Urinary bladder (tissue), 4 donors: ENCODE results near the gene ECEL1. TPM values are rescaled to one million over a fixed set of nuclear protein-coding genes. Genes with fewer than 3 reads are reported as not detected.

ENCODE experiments used
- DNase-seq: peaks from one replicate; pipeline ENCODE4 v3.0.0-alpha.2; 2015; ENCODE audit errors: extremely low spot score
- H3K27ac ChIP-seq: one replicate; pipeline ENCODE4 v1.5.1; 2013; ENCODE audit warnings: low read depth, mild to moderate bottlenecking, moderate library complexity
- H3K36me3 ChIP-seq: one replicate; pipeline ENCODE4 v1.6.1; 2013; ENCODE audit warnings: mild to moderate bottlenecking, moderate library complexity; ENCODE audit not compliant: insufficient read depth
- H3K4me1 ChIP-seq: one replicate; pipeline ENCODE4 v1.6.1; 2013; ENCODE audit warnings: mild to moderate bottlenecking, moderate library complexity; ENCODE audit not compliant: insufficient read depth
- H3K4me3 ChIP-seq: one replicate; pipeline ENCODE4 v1.5.1; 2013; ENCODE audit warnings: low read depth, low read length
- WGBS: extraction: QIAGEN DNeasy Blood & Tissue Kit; methylation state at CpG from one replicate; pipeline ENCODE4 v1.1.7; 2013; 5-methylcytosine and 5-hydroxymethylcytosine counted together
- polyA plus RNA-seq: library from polyadenylated mRNA; stranded (reverse); fragments of 200-250 nt; gene quantifications from one replicate; pipeline ENCODE4 v1.2.3, GENCODE V29; 2013
- total RNA-seq: library from RNA; depleted of rRNA; stranded (reverse); fragments of >200 nt; gene quantifications from one replicate; pipeline ENCODE4 v1.2.3, GENCODE V29; 2014
- donor health status: healthy with polysubstance abuse.
- donor health status: healthy.

The ECEL1 gene
- total and polyA plus RNA-seq, 2 donors, result 0.21 to 0.95 TPM

- Histone ChIP-seq H3K36me3 (no peaks in the 10 kb centered on the region), H3K27ac (no peak overlapping the region), H3K4me1 (no peaks in the 10 kb centered on the region), H3K4me3 (no peak overlapping the region)
- no peak for DNase-seq
- WGBS, result 81% methylated on average over 5 of the region's 5 CpGs
Observed at GRCh38 chr2:232488721-232489300, 1.2 kb upstream of the ECEL1 start.

- no peaks in the 10 kb centered on the region for H3K4me1 ChIP-seq
- 39% methylated on average over 16 of the region's 16 CpGs for WGBS
- H3K27ac ChIP-seq, result no peak overlapping the region
- DNase-seq, result no peak
- H3K4me3 ChIP-seq, result no peak overlapping the region
- H3K36me3 ChIP-seq, result no peaks in the 10 kb centered on the region
Observed at GRCh38 chr2:232488097-232488711, 570 bp upstream of the ECEL1 start.

DNA sequence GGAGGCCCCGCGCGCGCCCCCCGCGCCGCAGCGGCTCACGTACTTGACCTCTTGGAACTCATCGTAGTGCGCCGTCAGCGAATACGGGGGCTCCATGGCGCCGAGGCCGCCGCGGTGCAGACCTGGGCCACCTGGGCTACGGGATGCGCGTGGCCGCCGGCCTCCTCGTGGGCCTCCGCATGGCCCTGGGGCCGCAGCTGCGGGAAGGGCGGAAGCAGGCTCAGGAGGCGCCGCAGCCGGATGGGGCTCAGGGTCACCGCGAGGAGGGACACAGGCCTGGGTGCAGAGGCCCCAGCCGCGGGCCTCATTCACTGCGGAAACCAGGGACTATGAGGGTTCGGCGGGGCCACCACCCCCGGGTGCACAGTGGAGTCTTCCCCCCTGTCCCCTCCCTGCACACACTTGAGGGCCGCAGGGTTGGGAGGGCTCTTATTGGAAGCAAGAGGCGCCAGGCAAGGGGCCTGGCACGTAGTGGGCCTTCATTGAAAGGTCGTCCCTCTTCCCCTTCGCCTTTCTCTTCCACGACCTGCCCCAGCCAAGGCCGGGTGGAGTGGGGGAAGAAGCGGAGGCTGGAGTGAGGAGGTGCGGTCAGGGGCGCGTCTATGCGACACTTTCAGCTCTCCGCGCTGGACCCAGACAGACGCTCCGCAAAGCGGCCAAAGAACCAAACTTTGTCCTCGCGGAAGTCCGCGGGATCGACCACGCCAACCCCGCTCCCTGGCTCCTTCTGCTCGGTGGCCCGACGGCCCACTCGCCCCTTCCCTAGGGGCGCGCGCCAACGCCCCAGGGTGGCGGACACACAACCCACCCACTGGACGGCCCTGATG lies 863 bp downstream of the ECEL1 start:
- no peaks in the 10 kb centered on the region for H3K4me1 ChIP-seq
- DNase-seq, result no peak
- 3% methylated on average over 74 of the region's 74 CpGs for WGBS

DNA sequence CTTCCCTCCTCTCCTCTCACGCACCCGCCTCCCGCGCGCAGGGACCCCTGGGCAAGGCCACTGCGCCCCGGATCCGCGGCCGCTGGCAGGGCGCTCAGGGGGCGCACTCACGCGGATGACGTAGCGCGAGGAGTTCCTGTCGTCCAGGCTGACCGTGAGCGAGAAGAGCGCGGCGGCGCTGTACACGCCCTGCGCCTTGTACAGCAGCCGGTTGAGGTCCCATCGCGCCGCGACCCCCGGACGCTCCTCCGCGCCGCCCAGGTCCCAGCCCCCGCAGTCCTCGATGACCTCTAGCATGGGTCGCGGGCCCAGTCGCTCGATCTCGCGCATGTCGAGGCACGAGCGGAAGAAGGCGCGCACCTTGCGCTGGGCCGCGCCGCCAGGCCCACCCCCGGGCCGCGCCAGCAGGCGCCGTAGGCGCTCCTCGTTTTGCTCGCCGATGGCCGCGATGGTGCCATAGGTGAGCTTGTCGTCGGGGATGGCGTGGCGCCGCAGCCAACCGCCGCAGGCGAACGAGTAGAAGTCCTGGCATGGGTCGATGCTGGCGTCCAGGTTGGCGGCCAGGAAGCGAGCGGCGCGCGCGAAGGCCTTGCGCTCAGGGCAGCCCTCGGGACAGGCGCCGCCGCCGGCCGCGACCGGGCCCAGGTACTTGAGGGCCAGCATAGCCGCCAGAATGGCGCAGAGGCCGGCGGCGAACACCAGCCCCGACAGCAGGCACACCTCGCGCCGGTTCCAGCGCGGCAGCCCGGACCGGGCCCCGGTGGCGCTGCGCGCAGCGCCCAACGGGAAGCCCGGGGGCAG lies 1.7 kb downstream of the ECEL1 start:
- Histone ChIP-seq H3K36me3 (no peaks in the 10 kb centered on the region), H3K4me3 (no peak overlapping the region), H3K27ac (no peak overlapping the region), H3K4me1 (no peaks in the 10 kb centered on the region)
- DNase-seq, result no peak
- WGBS, result 2% methylated on average over 111 of the region's 111 CpGs

More for the DNA sequence above, 863 bp downstream of the ECEL1 start:
- Histone ChIP-seq H3K36me3 (no peaks in the 10 kb centered on the region), H3K4me3 (no peak overlapping the region), H3K27ac (no peak overlapping the region)

DNA sequence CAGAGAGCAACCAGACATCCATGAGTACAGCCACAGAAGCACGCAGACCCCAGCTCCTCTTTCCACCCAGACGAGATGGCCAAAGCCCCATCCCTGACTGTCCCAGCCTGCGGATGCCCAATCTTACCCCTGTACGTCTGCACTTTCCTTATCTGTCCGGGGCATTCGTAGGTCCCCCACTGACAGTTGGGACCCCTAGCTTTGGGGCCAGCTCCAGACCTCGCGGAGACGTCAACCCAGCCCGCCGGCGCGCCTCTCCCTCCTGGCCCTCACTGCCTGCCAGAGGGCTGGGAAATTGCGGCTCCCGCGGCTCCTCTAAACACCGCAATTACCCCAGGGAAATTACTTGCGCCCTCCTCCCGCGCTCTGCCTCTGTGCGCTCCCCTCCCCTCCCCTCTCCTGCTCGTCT lies 2.3 kb downstream of the ECEL1 start:
- WGBS, result 6% methylated on average over 22 of the region's 22 CpGs
- no peaks in the 10 kb centered on the region for H3K36me3 ChIP-seq
- H3K4me1 ChIP-seq, result no peaks in the 10 kb centered on the region
- no peak overlapping the region for H3K4me3 ChIP-seq
- no peak overlapping the region for H3K27ac ChIP-seq
- no peak for DNase-seq

DNA sequence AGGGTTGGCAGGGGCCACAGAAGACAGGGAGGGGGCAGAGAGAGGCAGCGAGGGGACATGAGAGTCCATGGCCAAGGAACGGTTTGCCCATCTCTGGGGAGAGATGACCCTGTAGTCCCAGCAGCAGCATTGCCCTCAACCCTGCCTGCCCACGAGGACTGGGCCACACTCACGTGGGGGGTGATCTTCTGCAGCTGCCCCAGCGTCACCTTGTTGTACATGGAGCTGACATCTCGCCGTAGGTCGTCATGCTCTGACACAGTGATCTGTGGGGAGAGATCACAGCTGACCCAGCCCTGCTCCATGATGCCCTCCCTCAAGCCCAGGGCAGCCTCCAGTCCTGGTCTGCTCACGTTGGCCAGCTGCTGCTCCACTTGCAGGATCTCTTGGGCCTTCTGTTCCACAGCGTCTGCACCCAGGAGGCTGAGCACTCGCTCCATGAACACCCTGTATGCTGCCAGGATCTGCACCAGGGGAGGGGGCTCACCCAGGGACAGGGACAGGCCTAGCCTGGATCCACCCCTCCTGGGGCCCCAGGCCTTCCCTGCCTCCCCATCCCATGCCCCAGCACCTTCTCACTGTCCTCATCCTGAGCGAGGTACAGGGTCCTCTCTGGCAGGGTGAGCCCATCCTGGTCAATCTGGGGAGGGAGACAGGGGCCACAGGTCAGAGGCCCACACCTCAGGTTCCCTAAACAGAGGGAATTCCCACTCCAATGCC lies 2.8 kb downstream of the ECEL1 start:
- H3K27ac ChIP-seq, result no peak overlapping the region
- no peaks in the 10 kb centered on the region for H3K36me3 ChIP-seq
- whole genome bisulfite sequencing, result 75% methylated on average over 12 of the region's 12 CpGs
- H3K4me3 ChIP-seq, result no peak overlapping the region
- no peaks in the 10 kb centered on the region for H3K4me1 ChIP-seq
- no peak for DNase-seq

- Histone ChIP-seq H3K36me3 (no peaks in the 10 kb centered on the region), H3K4me3 (no peak overlapping the region), H3K27ac (no peak overlapping the region), H3K4me1 (no peaks in the 10 kb centered on the region)
- WGBS, result 90% methylated on average over 19 of the region's 19 CpGs
- DNase-seq, result no peak
Observed at GRCh38 chr2:232483923-232484627, 3.6 kb downstream of the ECEL1 start.

- H3K4me1 ChIP-seq, result no peaks in the 10 kb centered on the region
- 87% methylated on average over 10 of the region's 10 CpGs for WGBS
- H3K4me3 ChIP-seq, result no peak overlapping the region
- DNase-seq, result no peak
- no peak overlapping the region for H3K27ac ChIP-seq
- H3K36me3 ChIP-seq, result no peaks in the 10 kb centered on the region
Observed at GRCh38 chr2:232483311-232483922, 4.2 kb downstream of the ECEL1 start.

DNA sequence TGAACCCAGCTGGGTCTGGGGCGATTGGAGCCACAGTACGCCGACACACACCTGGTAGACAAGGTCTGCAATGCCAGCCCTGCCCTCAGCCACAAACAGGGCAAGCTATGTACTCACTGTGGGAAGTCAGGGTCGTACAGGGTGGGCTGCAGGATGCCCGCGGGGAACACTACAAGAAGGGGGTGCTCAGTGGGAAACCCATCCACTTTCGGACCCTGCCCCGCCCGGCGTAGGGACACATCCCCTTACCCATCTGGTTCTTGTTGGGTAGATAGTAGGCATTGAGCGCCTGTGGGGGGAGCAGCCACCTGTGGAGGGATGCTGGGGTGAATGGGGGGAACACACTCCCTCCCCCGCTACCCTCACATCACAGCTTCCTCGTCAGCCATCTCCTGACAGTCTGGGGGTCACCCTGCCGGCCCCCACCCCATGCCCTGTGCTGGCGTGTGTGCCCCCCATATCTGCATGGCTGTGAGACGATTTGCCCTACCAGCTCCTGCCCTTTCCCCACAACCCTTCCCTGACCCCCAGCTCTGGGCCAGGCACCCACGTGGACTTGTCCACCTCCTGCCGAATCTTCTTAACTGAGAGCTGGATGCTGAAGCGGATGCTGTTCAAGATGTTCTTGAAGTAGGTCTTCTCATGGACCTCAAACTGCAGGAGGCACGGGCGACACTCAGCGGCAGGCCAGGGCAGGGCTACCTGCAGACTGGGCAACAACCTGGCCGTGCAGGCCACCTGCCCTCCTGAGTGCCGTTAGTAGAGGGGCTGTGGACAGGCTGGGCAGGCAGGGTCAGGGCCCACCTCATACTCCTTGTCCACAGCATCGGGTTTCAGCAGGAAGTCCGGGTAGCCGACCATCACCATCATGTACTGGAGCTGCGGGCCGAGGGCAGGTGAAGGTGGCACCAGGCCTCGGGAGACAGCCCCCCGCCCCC lies 5.1 kb downstream of the ECEL1 start:
- WGBS, result 89% methylated on average over 31 of the region's 31 CpGs
- no peak for DNase-seq
- no peak overlapping the region for H3K4me3 ChIP-seq

GRCh38 chr2:232481322-232482140 lies 6.1 kb downstream of the ECEL1 start:
- 84% methylated on average over 29 of the region's 29 CpGs for WGBS
- H3K4me1 ChIP-seq, result no peaks in the 10 kb centered on the region
- H3K4me3 ChIP-seq, result no peak overlapping the region
- H3K27ac ChIP-seq, result no peak overlapping the region
- no peaks in the 10 kb centered on the region for H3K36me3 ChIP-seq
- no peak for DNase-seq

More for the DNA sequence above, 5.1 kb downstream of the ECEL1 start:
- Histone ChIP-seq H3K36me3 (no peaks in the 10 kb centered on the region), H3K4me1 (no peaks in the 10 kb centered on the region), H3K27ac (no peak overlapping the region)
